GM18526 (cell line): ENCODE results near the gene ANO4.

Experiments used
- POLR2A ChIP-seq: IDR thresholded peaks from 3 replicates; pipeline ENCODE4 v1.6.1; 2011; ENCODE audit not compliant: insufficient read length; ENCODE audit errors: extremely low read depth

The ANO4 gene

DNA sequence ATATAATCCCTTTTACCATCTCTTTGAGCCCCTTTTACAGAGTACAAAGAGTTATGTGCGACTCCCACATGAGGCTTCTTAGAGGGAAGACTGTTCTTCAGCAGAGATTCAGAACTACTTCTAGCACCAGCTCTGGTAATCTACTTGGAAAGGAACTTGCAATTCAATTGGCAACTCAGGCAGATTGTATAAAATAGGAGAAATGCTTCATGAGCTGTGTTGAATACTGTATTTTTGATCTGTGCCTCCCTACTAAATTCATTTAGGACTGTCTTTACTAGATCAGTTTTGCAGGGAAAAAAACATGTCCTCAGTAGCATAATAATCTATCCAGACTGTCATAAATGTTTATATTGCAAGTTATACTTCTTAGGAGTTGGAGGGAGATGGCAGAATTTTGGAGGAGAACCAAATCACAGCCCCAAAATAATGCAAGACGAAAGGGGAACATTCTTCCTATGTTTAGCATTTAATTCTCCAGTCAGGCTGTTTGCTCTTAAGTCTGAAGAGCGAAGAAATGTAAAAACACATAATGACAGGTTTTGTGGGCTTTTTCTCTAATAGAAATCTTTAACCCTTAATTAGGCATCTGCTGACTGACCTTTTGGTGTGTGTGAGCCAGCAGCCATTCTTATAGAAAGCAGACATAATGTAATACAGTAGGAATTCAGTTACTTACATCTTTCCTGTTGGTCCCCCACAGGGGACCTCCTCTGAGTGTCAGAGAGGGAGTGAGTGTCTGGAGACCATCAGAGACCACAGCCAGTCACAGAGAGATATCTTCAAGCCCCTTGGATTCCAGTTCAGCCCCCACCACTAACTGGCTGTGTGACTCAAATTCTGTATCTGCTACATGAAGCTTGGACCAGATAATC, 3.9 kb downstream of the ANO4 start:
- TF ChIP-seq POLR2A = no peak

GRCh38 chr12:100799770-100800169, 5.2 kb downstream of the ANO4 start:
- TF ChIP-seq POLR2A = no peak

- TF ChIP-seq POLR2A = no peak
These were observed 6.1 kb downstream of the ANO4 start for GRCh38 chr12:100800723-100801122.

GRCh38 chr12:100801320-100801719, 6.7 kb downstream of the ANO4 start:
- no peak for TF ChIP-seq POLR2A

DNA sequence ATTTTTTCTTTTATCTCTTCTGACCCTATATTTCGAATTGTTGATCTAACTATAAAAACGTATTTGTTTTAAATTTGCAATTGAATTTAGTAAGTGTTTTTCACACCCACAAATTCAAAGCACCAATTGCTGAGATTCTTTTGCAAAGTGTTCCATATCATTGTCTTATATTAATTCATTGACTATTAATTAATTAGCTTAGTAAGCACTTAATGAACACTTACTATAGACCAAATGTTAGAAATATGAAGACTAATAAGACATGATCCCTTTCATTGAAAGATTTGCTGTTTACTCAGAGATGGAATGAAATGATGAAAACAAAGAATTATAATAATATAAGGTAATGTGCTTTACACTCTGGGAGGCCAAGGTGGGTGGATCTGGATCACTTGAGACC, 14.2 kb downstream of the ANO4 start:
- TF ChIP-seq POLR2A = no peak

GRCh38 chr12:100820314-100820713, 25.7 kb downstream of the ANO4 start:
- no peak for TF ChIP-seq POLR2A

GRCh38 chr12:100823963-100824362, 29.4 kb downstream of the ANO4 start:
- no peak for TF ChIP-seq POLR2A

- TF ChIP-seq POLR2A = no peak
These were observed 29.9 kb downstream of the ANO4 start for GRCh38 chr12:100824476-100824875.

- TF ChIP-seq POLR2A = no peak
These were observed 31.7 kb downstream of the ANO4 start for GRCh38 chr12:100826323-100826722.

- TF ChIP-seq POLR2A = no peak
These were observed 33.4 kb downstream of the ANO4 start for GRCh38 chr12:100827901-100828520.

DNA sequence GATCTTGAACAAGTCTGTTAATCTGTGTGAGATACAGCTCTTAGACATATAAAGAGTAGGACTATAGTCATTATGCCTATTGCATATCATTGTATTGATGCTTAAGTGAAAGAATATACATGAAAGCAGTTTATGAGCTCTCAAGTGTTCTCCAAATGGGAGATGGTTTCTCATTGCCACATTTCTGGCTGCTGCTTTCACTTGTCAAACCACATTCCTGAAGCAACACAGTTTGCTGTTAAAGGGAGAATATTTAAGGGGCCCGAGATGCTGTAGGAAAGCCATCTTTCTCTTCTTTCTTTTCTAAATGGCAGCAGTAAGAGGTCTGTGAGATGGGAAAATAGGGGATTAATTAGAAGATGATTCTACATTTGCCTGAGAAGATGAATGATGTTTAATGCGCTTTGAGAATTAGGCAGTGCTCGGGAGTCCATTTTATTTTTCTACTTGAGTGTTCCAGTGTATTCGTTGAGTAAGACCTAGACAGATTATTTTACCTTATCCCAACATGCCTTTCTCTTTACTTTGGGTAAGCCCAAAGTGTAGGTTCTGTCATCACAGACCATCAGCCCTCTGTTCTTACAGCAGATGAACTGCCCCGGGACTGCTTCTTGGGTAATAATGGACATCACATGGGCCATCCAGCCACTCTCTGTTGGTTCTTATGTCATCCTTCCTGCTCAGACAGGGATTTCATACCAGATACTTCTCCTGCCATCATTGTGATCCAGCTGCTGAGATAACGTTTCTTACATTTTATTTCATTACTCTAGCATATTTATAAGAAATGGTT, 35.6 kb downstream of the ANO4 start:
- no peak for TF ChIP-seq POLR2A

DNA sequence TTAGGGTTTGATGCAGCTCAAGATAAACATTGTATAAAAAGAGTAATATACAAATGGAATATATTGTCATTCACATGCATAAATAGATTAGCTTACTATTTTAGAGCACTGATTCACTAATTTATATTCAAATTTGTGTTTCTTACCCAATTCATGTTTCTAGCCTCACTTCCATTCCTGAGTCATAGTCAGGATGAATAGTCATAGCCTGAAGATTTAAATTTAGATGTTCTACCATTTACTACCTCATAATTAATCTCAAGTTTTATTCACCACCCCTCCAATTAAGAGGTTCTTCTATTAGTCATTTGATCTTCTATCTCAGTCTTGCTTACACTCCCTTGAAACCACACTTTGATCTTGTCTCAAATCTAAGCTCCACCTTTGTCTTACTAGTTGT, 38.7 kb downstream of the ANO4 start:
- TF ChIP-seq POLR2A = no peak

DNA sequence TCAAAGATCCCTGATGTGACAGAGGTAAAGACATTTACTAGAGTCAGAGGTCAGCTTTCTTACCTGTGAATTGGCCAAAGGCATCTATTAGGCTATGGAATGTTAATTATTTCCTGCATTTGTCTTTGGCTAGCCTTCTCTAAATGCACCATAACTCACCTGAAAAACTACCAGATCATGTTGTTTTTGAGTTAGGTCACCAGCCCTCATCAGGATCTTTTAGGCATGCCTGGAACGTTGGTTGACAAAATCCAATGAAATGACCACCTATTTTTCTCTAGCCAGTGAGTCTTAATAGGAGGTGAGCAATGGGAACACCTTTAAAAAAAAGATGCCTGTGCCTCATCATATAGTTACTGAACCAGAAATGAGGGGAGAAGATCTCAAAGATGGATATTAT, 46.2 kb downstream of the ANO4 start:
- no peak for TF ChIP-seq POLR2A

GRCh38 chr12:100842156-100842555, 47.6 kb downstream of the ANO4 start:
- TF ChIP-seq POLR2A = no peak

DNA sequence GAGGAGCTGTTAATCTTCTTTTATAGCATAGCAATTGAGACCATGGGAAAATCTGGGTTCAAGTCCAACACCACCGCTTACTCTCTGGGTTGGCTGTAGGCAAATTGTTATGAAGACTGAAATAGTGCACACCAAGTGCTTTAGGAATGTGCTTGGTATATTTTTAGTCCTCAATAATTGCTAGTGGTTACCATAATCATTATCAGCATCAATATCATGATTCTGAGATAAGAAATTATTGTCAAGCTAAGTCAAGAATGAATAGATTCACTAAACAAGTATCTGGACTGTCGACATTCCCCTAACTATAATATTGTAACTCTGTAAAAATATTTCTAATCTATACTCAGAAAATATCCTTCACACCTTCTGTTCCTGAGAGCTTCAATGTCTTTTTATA, 48.5 kb downstream of the ANO4 start:
- TF ChIP-seq POLR2A = no peak

DNA sequence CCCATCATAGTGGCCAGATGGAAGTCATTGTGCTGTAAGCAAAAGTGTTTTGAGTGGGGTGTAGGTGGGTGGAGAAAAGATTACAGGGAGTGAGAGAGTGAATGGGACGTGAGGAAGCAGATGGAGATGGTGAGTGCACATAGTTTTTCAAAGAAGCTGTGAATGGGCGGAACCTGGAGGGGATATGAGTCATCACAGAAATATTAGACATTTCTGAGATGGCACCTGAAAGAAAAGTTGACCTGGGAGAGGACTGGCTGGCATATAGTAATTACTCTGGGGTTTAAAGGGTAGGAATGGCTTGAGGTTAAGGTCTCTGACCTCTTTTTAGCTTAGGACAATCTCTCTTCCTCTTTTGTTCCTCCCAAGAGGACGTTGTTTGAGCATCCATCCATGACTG, 50.5 kb downstream of the ANO4 start:
- no peak for TF ChIP-seq POLR2A
